GM12801 (cell line): ENCODE data around the gene C19orf38.

ENCODE experiments used
- TF ChIP-seq, protein P1 (sequence below): IDR thresholded peaks from one replicate; pipeline ENCODE4 v1.5.1; 2011; ENCODE audit warnings: control low read depth; ENCODE audit not compliant: insufficient read length; ENCODE audit errors: extremely low read depth

The C19orf38 gene

DNA sequence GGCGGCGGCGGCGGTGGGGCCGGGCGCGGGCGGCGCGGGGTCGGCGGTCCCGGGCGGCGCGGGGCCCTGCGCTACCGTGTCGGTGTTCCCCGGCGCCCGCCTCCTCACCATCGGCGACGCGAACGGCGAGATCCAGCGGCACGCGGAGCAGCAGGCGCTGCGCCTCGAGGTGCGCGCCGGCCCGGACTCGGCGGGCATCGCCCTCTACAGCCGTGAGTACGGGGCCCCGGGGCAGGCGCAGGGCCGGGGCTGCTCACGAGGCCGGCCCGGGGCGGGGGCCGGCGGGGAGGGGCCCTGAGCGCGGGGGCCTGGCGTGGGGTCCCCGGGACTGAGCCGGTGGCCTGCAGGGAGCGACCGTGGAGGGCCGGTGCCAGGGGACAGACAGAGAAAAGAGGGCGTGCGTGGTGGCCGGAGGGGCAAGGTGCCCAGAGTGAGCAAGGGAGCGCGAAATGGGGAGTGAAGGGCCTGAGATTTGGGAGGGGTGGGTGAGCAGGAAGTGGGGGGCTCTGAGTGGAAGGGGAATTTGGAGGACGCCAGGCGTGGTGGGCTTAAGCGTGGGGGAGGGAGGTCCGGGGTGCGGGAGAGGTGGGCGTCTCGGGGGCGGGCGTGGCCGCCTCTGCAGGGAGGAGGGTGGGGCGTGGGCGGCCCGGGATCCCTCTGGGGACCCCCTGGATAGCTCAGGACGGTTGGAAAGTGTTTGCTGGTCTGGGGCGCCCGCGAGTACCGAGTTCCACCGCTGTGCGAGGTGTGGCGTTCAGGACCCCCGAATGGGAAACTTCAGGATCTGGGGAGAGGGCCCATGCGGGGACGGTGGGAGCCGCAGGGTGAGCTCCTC, 23.7 kb downstream of the C19orf38 start:
- TF ChIP-seq, protein P1, sequence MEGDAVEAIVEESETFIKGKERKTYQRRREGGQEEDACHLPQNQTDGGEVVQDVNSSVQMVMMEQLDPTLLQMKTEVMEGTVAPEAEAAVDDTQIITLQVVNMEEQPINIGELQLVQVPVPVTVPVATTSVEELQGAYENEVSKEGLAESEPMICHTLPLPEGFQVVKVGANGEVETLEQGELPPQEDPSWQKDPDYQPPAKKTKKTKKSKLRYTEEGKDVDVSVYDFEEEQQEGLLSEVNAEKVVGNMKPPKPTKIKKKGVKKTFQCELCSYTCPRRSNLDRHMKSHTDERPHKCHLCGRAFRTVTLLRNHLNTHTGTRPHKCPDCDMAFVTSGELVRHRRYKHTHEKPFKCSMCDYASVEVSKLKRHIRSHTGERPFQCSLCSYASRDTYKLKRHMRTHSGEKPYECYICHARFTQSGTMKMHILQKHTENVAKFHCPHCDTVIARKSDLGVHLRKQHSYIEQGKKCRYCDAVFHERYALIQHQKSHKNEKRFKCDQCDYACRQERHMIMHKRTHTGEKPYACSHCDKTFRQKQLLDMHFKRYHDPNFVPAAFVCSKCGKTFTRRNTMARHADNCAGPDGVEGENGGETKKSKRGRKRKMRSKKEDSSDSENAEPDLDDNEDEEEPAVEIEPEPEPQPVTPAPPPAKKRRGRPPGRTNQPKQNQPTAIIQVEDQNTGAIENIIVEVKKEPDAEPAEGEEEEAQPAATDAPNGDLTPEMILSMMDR, result no peak

DNA sequence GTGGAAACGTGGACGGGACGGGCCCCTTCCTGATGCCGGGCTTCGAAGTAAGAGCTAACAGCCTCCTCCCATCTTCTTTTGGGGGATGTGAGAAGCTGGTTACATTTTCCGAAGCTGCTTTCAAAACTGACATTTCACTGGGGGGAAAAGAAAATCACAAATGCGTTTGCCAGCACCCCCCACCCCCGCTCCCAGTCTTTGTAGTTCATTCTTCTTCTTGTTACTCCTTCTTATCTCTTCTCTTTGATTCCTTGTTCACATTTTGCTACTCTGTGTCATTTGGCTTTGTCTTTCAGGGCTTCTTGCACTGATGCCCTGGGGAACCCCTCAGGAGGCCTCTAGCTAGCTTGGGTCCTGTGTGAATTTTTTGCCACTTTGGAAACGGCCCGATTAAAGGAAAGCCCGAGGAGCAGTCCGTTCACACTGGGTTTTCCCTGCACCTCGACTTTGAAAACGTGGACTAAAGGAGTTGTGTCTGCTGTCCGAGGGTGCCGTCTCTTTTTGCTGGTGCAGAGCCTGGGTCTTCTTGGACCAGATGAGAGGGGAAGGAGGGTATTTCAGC, 24.4 kb downstream of the C19orf38 start:
- TF ChIP-seq, protein P1, result no peak

DNA sequence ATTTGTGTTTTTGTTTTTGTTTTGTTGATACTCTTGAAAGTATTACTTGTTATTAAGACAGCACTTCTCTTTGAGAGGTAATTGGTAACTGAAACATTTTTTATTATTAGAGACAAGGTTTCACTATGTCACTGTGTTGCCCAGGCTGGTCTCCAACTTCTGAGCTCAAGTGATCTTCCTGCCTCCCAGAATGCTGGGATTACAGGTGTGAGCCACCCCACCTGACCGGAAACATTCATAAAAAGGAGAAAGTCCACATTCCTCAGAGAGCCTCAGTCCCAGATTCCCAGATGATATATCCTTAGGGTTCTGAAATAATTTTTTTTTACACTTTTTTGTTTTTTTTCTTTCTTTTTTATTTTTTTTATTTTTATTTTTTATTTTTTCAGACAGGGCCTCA, 25.8 kb downstream of the C19orf38 start:
- TF ChIP-seq, protein P1, result no peak

DNA sequence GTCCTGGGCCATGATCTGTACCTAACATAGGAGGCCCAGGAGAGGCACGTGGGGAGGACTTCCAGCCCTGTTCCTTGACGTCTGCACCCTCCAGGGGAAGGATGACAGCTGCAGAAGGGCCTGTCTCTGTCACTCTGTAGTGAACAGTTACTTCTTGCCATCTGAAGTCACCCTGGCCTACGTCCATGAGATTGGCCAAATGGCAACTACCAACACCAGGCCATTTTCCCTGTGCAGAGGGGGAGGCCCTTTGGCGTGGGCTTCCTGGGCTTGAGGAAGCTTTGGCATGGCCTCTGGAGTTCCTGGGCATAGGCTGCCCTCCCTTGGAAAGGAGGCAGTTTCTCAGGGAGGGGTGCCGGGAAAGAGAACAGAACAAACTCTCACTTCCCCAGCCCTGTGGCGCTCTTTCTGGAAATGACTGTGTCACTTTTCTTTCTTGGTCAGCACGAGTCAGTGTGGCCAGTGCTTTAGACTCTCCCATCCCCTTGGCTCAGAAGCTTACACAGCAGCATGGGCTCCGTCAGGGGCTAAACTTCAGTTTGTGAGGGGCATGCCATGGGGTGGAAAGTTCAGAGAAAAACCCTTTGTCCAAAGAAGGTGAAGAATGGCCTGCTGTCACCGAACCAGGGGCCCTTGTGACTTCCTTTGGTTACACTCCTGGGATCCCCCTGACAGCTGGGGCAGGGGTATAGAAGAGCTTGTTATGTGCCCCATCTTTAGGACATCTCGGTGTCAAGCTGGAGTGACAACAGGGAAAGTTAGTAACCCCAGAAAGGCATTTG, 28.4 kb downstream of the C19orf38 start:
- TF ChIP-seq, protein P1, result no peak

DNA sequence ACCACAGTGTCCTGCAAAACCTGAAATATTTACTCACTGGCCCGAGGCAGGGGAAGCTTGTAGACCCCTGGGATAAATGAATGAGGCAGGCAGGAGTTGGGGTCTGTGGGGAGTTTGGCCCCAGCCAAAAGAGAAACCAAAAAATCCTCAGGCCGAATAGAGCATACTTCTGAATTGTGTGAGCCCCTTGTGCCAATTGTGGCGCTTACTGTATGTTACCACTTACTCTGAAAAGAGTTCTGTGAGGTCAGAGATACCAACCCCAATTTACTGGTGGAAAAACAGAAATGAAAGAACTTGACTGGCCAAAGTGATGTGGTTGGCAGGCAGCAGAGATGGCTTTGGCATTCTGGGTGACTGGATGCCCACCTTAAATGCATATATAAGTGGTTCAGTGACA, 30.0 kb downstream of the C19orf38 start:
- TF ChIP-seq, protein P1, result no peak

DNA sequence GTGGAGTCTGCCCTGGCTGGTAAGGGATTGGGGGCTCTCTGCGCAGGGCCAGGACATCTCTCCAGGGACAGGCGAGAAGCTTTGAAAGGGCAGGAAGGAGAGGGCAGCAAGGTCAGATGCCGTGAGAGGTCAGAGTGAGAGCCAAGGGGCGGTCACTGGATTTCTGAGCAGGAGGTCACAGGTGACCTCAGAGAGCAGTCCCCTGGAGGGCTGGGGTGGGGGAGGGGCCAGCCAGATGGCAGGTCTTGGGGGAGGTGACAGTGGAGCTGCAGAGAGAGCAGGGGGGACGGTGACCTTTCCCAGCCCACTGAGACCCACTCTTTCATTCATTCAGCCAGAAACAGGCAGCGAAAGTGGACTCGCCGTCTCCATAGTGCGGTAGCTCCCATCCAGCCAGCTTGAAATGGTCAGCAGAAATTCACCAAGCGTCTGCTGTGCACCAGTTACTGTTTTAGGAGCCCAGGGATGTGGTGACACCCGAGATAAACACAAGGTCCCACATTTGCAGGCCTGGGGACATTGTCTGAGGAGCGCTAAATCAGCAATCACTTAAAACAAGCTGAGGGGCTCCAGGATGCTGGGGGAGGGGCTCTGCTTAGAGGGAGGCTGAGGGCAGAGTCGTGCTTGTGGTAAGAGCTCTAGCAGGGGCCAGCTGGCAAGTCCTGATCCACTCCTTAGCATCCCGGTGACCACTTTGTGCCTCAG, 33.3 kb downstream of the C19orf38 start:
- TF ChIP-seq, protein P1, result no peak

DNA sequence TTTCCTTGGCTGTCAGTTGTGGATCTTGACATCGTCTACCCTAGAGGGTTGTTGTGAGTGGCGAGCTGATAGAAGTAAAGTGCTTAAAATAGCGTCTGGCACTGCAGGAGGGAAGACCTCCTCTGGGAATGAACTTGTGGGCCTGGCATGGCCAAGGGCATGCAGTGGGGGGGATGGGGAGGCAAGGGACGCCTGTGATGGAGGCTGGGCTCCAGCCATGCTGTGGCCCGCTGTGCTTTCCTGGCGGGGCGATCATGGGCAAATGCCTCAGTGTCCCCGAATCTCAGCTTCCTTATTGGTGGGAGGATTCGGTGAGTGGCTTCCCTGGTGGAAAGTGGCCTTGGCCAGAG, 33.9 kb downstream of the C19orf38 start:
- TF ChIP-seq, protein P1, result no peak
